ENCODE results near the gene NUP42.

- TF ChIP-seq CTCF (IDR thresholded peaks at IDR 0.05) (no peak), EZH2 (IDR thresholded peaks at IDR 0.05) (no peak), EZH2phosphoT487 (IDR thresholded peaks at IDR 0.05) (no peak)
Observed at GRCh38 chr7:23246555-23246954, 64.7 kb downstream of the NUP42 start, which contains the start of gene GPNMB.
